Cardiac fibroblast (primary cell): Measurements from ENCODE around the gene ADH7.

Source experiments
- DNase-seq, 2 donors: peaks; one replicate each; pipeline versions ENCODE4 v3.0.0 to v3.0.0-alpha.2; 2010; ENCODE audit warnings: low read depth in 2 of 2
- H3K4me3 ChIP-seq, 2 donors: replicated peaks in 1 of 2; 1 replicate in 1 of 2; 2 replicates in 1 of 2; pipeline ENCODE4 v1.5.1; 2011; ENCODE audit warnings: low read depth in 2 of 2, low read length in 2 of 2, mild to moderate bottlenecking in 2 of 2, moderate library complexity in 1 of 2
- TF ChIP-seq, protein P1 (sequence below): IDR thresholded peaks from one replicate; pipeline ENCODE4 v1.5.1; 2011; ENCODE audit warnings: low read depth, mild to moderate bottlenecking, low read length, inconsistent platforms

ADH7 gene

DNA sequence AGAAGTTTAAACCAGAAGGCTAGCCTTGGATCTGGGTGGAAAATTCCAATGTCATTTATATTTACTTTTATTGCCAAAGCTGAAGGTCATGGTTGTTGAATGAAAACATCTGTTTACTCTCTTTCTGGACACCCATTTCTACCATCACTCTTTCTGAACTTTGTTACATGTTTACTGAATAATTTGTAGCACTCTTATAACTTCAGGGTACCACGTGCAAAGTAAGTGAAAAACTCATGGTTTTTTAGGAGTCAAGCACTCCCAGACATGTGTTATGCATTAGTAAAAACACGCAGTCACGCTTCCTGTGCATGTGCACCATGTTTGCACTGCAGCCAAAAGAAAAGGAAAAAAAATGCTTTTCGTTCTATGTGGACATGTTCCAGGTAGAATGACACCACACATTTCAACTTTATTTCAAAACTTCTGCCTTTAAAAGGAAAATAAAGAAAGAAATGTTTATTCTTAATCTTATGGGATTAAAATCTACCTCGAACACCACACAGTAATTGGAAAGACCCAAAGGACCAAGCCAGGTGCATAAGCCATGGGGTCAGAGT, 51.2 kb downstream of the ADH7 start:
- H3K4me3 ChIP-seq, result no peak overlapping the region
- DNase-seq, result peak; percentile 95 to 96
- TF ChIP-seq, protein P1, sequence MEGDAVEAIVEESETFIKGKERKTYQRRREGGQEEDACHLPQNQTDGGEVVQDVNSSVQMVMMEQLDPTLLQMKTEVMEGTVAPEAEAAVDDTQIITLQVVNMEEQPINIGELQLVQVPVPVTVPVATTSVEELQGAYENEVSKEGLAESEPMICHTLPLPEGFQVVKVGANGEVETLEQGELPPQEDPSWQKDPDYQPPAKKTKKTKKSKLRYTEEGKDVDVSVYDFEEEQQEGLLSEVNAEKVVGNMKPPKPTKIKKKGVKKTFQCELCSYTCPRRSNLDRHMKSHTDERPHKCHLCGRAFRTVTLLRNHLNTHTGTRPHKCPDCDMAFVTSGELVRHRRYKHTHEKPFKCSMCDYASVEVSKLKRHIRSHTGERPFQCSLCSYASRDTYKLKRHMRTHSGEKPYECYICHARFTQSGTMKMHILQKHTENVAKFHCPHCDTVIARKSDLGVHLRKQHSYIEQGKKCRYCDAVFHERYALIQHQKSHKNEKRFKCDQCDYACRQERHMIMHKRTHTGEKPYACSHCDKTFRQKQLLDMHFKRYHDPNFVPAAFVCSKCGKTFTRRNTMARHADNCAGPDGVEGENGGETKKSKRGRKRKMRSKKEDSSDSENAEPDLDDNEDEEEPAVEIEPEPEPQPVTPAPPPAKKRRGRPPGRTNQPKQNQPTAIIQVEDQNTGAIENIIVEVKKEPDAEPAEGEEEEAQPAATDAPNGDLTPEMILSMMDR, result no peak

GRCh38 chr4:99383399-99383798, 51.7 kb downstream of the ADH7 start:
- TF ChIP-seq, protein P1, result no peak
- DNase-seq, result no peak
- H3K4me3 ChIP-seq, result no peak overlapping the region

GRCh38 chr4:99382745-99383360, 52.3 kb downstream of the ADH7 start:
- DNase-seq, result peak in 1 of 2 donors; percentile 9
- TF ChIP-seq, protein P1, result no peak
- no peak overlapping the region for H3K4me3 ChIP-seq

- no peak for DNase-seq
- H3K4me3 ChIP-seq, result no peak overlapping the region
- TF ChIP-seq, protein P1, result no peak
Observed at GRCh38 chr4:99381588-99382175, 53.5 kb downstream of the ADH7 start.

DNA sequence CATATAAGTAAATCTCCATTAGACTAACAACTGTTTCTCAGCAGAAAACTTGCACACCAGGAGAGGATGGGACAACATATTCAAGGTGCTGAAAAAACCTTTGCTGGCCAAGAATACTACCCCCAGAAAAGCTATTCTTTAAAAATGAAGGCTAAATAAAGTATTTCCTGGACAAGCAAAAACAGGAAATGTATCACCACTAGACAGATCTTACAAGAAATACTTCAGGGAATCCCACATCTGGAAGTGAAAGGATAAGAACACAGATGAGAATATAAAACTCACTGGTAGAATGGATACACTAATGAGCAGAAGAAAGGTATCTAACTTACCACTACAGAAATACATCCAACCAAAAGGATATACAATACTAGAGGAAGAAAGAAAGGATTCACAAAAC, 55.6 kb downstream of the ADH7 start:
- peak; percentile 52 to 54 for DNase-seq
- TF ChIP-seq, protein P1, result no peak
- no peak overlapping the region for H3K4me3 ChIP-seq

DNA sequence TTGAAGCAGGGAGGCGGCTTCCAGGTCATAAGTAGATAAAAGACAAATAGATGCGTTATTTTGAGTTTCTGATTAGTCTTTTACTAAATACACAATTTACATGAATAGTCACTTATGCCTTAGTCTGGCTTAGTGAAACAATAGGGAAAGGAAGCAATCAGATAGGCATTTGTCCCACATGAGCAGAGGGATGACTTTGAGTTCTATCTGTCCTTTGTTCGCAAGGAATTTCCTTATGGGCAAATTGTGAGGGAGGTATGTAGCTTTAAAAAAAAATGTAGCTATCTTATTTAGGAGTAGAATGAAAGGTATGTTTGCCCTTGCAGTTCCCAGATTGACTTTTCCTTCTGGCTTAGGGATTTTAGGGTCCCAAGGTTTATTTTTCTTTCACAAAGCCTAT, 56.3 kb downstream of the ADH7 start:
- TF ChIP-seq, protein P1, result no peak
- no peak for DNase-seq
- H3K4me3 ChIP-seq, result no peak overlapping the region
